GM21360 (cell line): ENCODE results near the gene DNAL1.
"Not testable (repeated sequence)": the region's sequence is repeated elsewhere in the genome, so short reads cannot be mapped to it uniquely, and the experiment has no call there.

Source experiments
- ATAC-seq: cut with Tn5 transposase; IDR thresholded peaks from one replicate; pipeline ENCODE4 v1.9.1; 2021; ENCODE audit warnings: mild to moderate bottlenecking, moderate library complexity; ENCODE audit not compliant: unreplicated experiment

DNAL1 gene

GRCh38 chr14:73696466-73697400 lies 51.9 kb downstream of the DNAL1 start:
- peak; percentile 78 for ATAC-seq

DNA sequence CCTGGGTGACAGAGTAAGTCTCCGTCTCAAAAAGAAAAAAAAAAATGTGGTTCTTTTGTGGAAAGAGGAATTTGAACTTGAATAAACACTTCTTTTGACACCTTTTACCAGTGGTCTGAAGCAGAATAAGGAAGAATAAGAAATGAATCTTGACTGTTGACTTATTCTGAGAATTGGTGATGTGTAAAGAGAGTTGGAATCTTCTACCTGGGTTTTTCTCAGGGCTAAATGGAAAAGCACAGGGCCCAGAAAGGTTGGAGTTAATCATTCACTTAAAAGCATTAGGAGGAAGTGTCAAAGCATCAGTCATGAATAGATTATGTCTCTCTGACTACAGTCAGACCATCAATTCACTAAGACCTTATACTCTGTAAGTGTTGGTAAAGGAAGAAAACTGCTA lies 55.5 kb downstream of the DNAL1 start:
- no peak for ATAC-seq

GRCh38 chr14:73708076-73708475 lies 63.3 kb downstream of the DNAL1 start:
- not testable (repeated sequence) for ATAC-seq

DNA sequence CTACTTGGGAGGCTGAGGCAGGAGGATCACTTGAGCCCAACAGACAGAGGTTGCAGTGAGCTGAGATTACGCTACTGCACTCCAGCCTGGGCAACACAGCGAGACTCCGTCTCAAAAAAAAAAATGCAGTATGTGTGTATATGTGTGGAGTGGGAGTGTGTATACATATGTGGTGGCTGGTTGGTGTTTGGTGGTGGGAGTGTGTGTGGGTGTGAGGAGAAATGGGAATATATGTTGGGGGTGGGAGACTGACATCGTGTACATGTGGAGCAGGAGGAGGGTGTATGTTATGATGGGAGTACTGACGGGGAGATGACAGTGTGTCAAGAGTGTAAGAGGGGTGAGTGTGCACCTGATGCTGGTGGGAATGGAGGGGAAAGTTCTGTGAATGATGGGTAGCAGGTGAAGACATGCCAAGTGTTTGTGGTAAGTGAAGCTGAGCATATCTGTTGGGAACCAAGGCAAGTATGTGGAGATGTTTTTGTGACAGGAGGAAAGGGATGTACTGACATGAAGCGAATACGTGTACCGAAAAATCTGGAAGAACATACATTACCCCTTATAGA lies 65.2 kb downstream of the DNAL1 start:
- ATAC-seq, result no peak

- no peak for ATAC-seq
Observed at GRCh38 chr14:73710737-73711136, 66.0 kb downstream of the DNAL1 start.

- no peak for ATAC-seq
Observed at GRCh38 chr14:73712071-73712506, 67.3 kb downstream of the DNAL1 start.

DNA sequence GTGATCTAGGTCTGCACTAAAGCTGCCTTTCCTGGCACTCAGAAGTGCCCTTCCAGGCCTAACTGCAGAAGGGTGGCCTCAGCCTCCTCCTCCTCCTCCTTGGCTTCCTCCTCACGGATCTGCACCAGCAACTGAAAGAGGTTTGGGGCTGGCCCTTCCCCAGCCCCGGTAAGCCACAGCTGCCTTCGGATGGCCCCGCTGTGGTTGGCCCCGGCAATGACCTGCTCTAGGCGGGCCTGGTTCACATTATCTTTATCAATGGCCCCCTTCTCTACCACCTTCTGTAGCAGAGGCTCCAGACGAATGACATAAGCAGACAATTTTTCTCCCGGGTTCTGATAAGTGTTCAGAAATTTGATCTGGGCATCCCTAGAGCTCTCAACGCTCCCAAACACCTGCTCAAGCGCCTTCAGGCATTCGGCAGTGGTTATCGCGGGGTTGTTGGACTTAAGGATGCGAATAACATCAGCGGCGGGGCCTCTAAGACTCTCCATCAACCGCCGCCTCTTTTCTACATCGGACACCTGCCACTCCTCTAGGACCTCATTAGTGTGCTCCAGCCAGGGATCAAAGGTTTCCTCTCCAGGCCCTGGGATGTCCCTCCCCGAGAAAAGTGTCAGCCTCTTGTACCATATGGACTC lies 67.9 kb downstream of the DNAL1 start:
- no peak for ATAC-seq

- no peak for ATAC-seq
Observed at GRCh38 chr14:73713206-73713802, 68.5 kb downstream of the DNAL1 start.

GRCh38 chr14:73713803-73714655 lies 69.2 kb downstream of the DNAL1 start, which contains the start of gene PNMA1:
TSS of gene PNMA1 (minus strand) at chr14:73714384. CDS start at chr14:73713639, 745 bp downstream.
- ATAC-seq, result peak; percentile 62

DNA sequence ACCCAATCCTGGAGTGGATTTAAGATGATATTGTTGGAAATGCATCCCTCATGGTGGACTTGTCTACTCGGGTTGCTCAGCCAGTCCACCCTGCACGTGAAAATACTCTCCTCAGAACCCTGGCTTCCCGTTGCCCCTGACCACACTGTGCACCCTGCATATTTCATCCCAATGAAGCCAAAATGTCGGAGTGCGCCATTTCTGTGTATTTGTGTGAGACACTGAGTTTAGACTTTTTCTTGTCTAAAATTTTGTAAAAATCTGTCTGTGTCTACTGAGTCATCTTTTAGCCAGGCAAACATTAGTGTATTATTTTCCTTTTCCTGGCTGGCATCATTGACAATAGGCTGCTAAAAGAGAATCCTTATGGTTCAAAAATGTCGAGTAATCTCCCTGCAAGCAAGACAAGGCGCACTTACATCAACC lies 69.9 kb downstream of the DNAL1 start:
- ATAC-seq, result peak; percentile 17

DNA sequence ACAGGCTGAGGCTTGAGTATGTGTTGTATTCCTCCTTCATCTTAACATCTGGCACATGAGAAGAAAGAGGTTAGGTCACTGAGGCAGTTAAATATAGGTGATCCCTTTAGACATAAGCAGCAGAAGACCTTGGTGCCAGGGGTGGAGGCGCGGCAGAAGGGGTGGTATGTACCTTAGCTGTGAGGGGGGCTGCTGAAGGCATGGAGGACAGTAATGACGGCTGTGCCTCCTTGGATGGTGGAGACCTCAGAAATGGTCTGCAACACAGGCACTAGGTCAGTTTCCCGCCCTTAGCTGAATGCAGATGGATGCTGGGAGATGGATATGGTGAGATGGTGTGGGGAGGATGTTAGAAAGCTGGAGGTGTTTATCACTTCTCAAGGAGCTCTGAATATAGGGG lies 70.9 kb downstream of the DNAL1 start:
- no peak for ATAC-seq

- ATAC-seq, result no peak
Observed at GRCh38 chr14:73717266-73717665, 72.5 kb downstream of the DNAL1 start.

- no peak for ATAC-seq
Observed at GRCh38 chr14:73717711-73718417, 73.1 kb downstream of the DNAL1 start.

GRCh38 chr14:73718418-73719251 lies 73.8 kb downstream of the DNAL1 start:
- ATAC-seq, result no peak

DNA sequence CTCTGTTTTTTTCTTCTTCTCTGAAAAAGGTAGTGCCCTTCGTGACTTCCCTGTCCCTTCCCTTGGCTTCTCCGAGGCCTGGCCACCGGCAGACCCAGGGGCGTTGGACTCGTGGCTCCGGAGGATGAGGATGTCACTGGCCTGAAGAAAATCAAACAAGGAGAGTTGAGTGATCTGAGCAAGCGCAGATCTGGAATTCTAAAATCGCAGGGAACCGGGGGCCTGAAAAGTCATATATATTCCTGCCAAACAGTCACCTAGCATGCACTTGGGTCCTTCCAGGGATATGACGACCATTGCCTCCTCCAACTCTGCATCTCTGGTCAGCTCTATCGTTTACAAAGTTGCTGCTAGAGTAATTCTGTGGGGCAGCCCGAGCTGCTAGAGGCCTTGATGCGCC lies 74.6 kb downstream of the DNAL1 start:
- no peak for ATAC-seq

- no peak for ATAC-seq
Observed at GRCh38 chr14:73719791-73720190, 75.0 kb downstream of the DNAL1 start.

GRCh38 chr14:73720636-73721035 lies 75.8 kb downstream of the DNAL1 start:
- ATAC-seq, result no peak

DNA sequence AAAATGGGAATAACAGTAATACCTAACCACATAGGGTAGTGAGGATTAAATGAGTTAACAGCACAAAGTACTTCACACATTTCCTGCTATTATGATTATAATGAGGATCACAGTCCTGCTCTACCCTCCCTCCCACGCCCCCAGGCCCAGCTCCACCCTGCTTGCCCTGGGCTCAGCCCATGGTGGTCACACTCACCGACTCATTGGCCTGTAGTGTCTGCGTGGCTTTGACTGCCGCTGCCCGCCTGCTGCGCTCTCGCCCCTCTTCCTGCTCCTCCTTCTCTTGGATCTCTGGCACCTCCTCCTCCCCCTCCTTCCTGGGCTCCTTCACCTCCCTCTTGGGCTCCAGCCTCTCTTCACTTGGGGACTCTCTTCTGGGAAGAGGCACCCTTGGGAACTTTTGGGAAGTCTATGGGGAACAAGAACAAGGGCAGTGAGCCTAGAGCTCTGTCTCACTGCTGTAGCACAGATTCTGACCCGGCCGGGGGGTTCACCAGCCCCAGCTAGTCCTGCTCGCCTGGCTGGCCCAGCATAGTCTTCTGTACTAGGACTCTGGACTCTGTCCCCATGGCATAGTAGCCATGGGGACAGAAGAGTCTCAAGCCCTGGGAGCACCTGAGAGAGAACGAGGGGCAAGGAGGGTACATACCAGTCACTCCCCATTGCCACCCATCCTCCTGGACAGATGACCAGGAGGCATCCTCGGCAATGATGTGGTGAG lies 76.5 kb downstream of the DNAL1 start:
- ATAC-seq, result no peak
